Keratinocyte (primary cell): Measurements from ENCODE around the gene PAQR5. TPM values are rescaled to one million over a fixed set of nuclear protein-coding genes. Genes with fewer than 3 reads are reported as not detected.

ENCODE experiments used
- DNase-seq: peaks from one replicate; pipeline ENCODE4 v3.0.0-alpha.2; 2011; ENCODE audit warnings: low read depth, missing footprints, low spot score
- FAIRE-seq: peaks from 2 replicates; lab custom pipeline; 2011; peaks lifted over from hg19 to GRCh38; lab: Jason Lieb, UNC
- H2AFZ ChIP-seq: 2 replicates; pipeline ENCODE4 v1.6.0; 2012; ENCODE audit warnings: low read length, control low read depth, inconsistent platforms; ENCODE audit not compliant: control insufficient read depth
- H3K27ac ChIP-seq: 2 replicates; pipeline ENCODE4 v1.5.1; 2011; ENCODE audit warnings: low read length; ENCODE audit not compliant: control insufficient read depth, insufficient read depth
- H3K27me3 ChIP-seq: 3 replicates; pipeline ENCODE4 v1.6.0; 2011; ENCODE audit warnings: low read length; ENCODE audit not compliant: control insufficient read depth, insufficient read depth; ENCODE audit errors: extremely low read depth
- H3K36me3 ChIP-seq, 2 experiments: 2 replicates in 1 of 2; 3 replicates in 1 of 2; pipeline ENCODE4 v1.5.1; 2011; ENCODE audit warnings: low read length in 2 of 2, mild to moderate bottlenecking in 1 of 2; ENCODE audit not compliant: control insufficient read depth in 2 of 2, insufficient read depth in 2 of 2; ENCODE audit errors: extremely low read depth in 1 of 2
- H3K4me1 ChIP-seq: 3 replicates; pipeline ENCODE4 v1.5.1; 2011; ENCODE audit warnings: low read length; ENCODE audit not compliant: control insufficient read depth, insufficient read depth; ENCODE audit errors: extremely low read depth
- H3K4me2 ChIP-seq: 3 replicates; pipeline ENCODE4 v1.6.0; 2011; ENCODE audit warnings: low read depth, low read length; ENCODE audit not compliant: control insufficient read depth, insufficient read depth; ENCODE audit errors: extremely low read depth
- H3K4me3 ChIP-seq, 3 experiments: fragments of 200-600 bp in 1 of 3; sonication (generic) in 1 of 3; 2 replicates in 2 of 3; 3 replicates in 1 of 3; pipeline ENCODE4 v1.5.1; 2011 to 2016; ENCODE audit warnings: low read length in 3 of 3, mild to moderate bottlenecking in 3 of 3, control low read depth in 2 of 3, inconsistent platforms in 1 of 3, low read depth in 1 of 3, mixed read lengths in 1 of 3, mixed run types in 1 of 3, moderate library complexity in 1 of 3; ENCODE audit not compliant: control insufficient read depth in 2 of 3, insufficient read depth in 2 of 3; ENCODE audit errors: extremely low read depth in 1 of 3
- H3K79me2 ChIP-seq: 2 replicates; pipeline ENCODE4 v1.6.0; 2012; ENCODE audit warnings: low read length; ENCODE audit not compliant: control insufficient read depth, insufficient read depth
- H3K9ac ChIP-seq: 3 replicates; pipeline ENCODE4 v1.6.0; 2011; ENCODE audit warnings: low read length; ENCODE audit not compliant: control insufficient read depth, insufficient read depth; ENCODE audit errors: extremely low read depth
- H3K9me1 ChIP-seq: 3 replicates; pipeline ENCODE4 v1.6.0; 2011; ENCODE audit warnings: low read length; ENCODE audit not compliant: control insufficient read depth, insufficient read depth; ENCODE audit errors: extremely low read depth
- H3K9me3 ChIP-seq: 2 replicates; pipeline ENCODE4 v1.5.1; 2012; ENCODE audit warnings: low read depth, low read length; ENCODE audit not compliant: control insufficient read depth
- H4K20me1 ChIP-seq: 3 replicates; pipeline ENCODE4 v1.6.0; 2011; ENCODE audit warnings: low read length; ENCODE audit not compliant: control insufficient read depth, insufficient read depth; ENCODE audit errors: extremely low read depth
- CTCF ChIP-seq, 3 experiments: IDR thresholded peaks in 1 of 3; conservative IDR thresholded peaks in 1 of 3; optimal IDR thresholded peaks in 1 of 3; 2 replicates in 2 of 3; 3 replicates in 1 of 3; pipeline versions ENCODE3 to v1.5.1; 2011; ENCODE audit warnings: low read length in 3 of 3, mild to moderate bottlenecking in 3 of 3, moderate library complexity in 2 of 3, control low read depth in 1 of 3, inconsistent platforms in 1 of 3; ENCODE audit not compliant: insufficient read depth in 2 of 3; ENCODE audit errors: extremely low read depth in 1 of 3
- EZH2 ChIP-seq: IDR thresholded peaks from one replicate; pipeline ENCODE4 v1.6.1; 2012; ENCODE audit warnings: inconsistent platforms, mild to moderate bottlenecking, low read length, moderate library complexity
- dilution Hi-C: fragments of 300-500 bp; cut with MboI; formaldehyde crosslinking; loops from one replicate; pipeline ENCODE4 v1.7.0; 2020; ENCODE audit warnings: low sequenced_read_pairs; ENCODE audit not compliant: extremely low pct_ligation_motif_present
- polyA plus RNA-seq, 5 experiments: library from polyadenylated mRNA; depleted of rRNA in 3 of 5; stranded (reverse) in 3 of 5; stranded (forward) in 1 of 5; unstranded in 1 of 5; fragments of >200 nt; gene quantifications; 1 replicate in 1 of 5; 2 replicates in 3 of 5; 3 replicates in 1 of 5; pipeline versions ENCODE4 v1.2.1 to v1.2.3, GENCODE V29; 2011 to 2012; ENCODE audit warnings: missing spikeins in 2 of 5, low read depth in 1 of 5, low replicate concordance in 1 of 5

The PAQR5 gene
- polyA plus RNA-seq, 1 donor (not counting 4 experiments of a cell fraction or from before 2014, with no cell fraction given): 0.30 TPM

DNA sequence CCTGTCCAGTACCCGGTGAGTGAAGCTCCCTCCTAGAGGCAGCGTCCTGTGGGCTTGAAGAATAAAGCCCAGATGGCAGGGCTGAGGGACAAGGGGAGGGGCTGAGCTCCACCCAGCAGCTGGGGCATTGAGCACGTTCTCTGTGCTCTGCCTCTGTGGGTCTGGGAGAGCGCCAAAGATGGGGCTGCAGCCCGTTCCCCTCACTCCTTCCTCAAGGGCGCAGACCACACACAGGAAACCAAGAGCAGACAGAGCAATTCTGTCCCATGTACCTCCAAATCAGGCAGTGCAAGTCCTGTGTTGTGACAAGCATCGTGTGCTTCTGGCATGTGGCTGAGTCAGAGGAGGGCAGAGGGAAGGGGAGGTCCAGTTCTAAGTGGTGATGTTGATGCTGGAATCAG is 99.8 kb downstream of the PAQR5 start:
- Histone ChIP-seq H3K9ac (no peak overlapping the region), H3K36me3 (no peaks in the 10 kb centered on the region), H3K4me3 (no peak overlapping the region), H3K4me1 (peaks cover 15% of the 10 kb centered on the region), H3K4me2 (no peak overlapping the region), H4K20me1 (no peaks in the 10 kb centered on the region), H3K9me1 (no peaks in the 10 kb centered on the region), H2AFZ (no peak overlapping the region), H3K27ac (no peak overlapping the region), H3K27me3 (no peaks in the 10 kb centered on the region), H3K9me3 (no peaks in the 10 kb centered on the region), H3K79me2 (no peaks in the 10 kb centered on the region)
- dilution Hi-C loops: no loop called here
- FAIRE-seq: no peak
- TF ChIP-seq CTCF (optimal IDR thresholded peaks at IDR 0.05 in 1 of 3, IDR thresholded peaks at IDR 0.05 in 1 of 3, conservative IDR thresholded peaks at IDR 0.05 in 1 of 3; ENCODE audit: extremely low read depth in 1 of 3, insufficient read depth in 2 of 3, low read length in 3 of 3) (no peak), EZH2 (no peak)
- DNase-seq: no peak

DNA sequence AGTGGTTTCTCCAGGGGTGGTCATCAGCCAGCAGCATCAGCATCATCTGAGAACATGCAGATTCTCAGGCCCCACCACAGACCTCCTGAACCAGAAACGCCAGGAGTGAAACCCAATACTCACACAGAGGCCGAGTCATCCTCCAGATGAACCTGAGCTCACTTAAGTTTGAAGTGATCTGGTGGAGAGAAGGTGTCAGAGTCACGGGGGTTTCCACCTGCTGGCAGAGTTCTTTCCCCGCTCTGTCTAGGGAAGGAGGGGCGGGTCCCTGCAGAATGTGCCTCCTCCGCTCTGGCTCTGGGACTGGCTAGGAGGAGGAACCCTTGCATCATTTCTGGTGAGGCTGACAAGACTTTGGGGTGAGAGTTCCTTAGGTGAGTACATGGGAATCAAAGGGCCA is 102.1 kb downstream of the PAQR5 start:
- H3K4me2 ChIP-seq: no peak overlapping the region
- FAIRE-seq (no peak), DNase-seq (no peak)
- H3K79me2 ChIP-seq: no peaks in the 10 kb centered on the region
- H3K36me3 ChIP-seq: no peaks in the 10 kb centered on the region
- TF ChIP-seq EZH2 (no peak), CTCF (optimal IDR thresholded peaks at IDR 0.05 in 1 of 3, IDR thresholded peaks at IDR 0.05 in 1 of 3, conservative IDR thresholded peaks at IDR 0.05 in 1 of 3; ENCODE audit: extremely low read depth in 1 of 3, insufficient read depth in 2 of 3, low read length in 3 of 3) (no peak)
- dilution Hi-C loops: no loop called here
- peaks cover 4% of the 10 kb centered on the region for H3K4me1 ChIP-seq
- no peak overlapping the region for H2AFZ ChIP-seq
- H3K4me3 ChIP-seq: no peak overlapping the region
- no peaks in the 10 kb centered on the region for H3K9me3 ChIP-seq
- H3K27ac ChIP-seq: no peak overlapping the region
- no peaks in the 10 kb centered on the region for H3K27me3 ChIP-seq
- H3K9me1 ChIP-seq: no peaks in the 10 kb centered on the region
- no peak overlapping the region for H3K9ac ChIP-seq
- no peaks in the 10 kb centered on the region for H4K20me1 ChIP-seq
